ENCODE results near the gene CCDC149.

The CCDC149 gene

DNA sequence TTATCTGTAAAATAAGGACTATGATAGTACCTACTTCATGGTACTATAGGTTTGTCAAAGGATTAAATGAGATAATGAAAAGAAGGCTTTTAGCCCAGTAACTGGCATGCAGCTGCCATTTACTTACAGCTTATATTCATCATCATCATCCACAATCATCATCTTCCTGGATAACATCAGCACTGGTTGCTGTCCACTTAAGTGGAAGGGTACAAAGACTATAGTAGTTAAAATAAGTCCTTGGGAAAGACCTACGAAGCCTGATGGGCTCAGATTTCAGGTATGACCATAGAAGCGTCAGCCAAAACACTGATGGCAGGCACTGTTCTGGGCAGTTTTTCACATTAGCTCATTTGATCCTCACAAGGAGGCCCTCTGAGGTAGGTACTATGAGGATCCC is 20.6 kb downstream of the CCDC149 start:
- no peaks in the 10 kb centered on the region for H3K36me3 ChIP-seq (replicated peaks; ENCODE audit: insufficient read depth, low read length)
- no peak overlapping the region for H3K9ac ChIP-seq (ENCODE audit: low read length)
- H3K4me2 ChIP-seq (ENCODE audit: low read depth, low read length), result no peak overlapping the region
- H3K4me3 ChIP-seq (ENCODE audit: low read length), result no peak overlapping the region
- H3K27ac ChIP-seq (ENCODE audit: low read length), result no peak overlapping the region
- no peaks in the 10 kb centered on the region for H3K4me1 ChIP-seq (ENCODE audit: low read length)
- H3K27me3 ChIP-seq (replicated peaks; ENCODE audit: insufficient read depth, low read length), result no peaks in the 10 kb centered on the region
- no peaks in the 10 kb centered on the region for H3K9me2 ChIP-seq (replicated peaks; ENCODE audit: insufficient read depth, low read length)
- H3K9me3 ChIP-seq (replicated peaks; ENCODE audit: insufficient read depth, low read length), result no peaks in the 10 kb centered on the region
- H2AFZ ChIP-seq (ENCODE audit: low read length), result no peak overlapping the region
- TF ChIP-seq, protein P1, sequence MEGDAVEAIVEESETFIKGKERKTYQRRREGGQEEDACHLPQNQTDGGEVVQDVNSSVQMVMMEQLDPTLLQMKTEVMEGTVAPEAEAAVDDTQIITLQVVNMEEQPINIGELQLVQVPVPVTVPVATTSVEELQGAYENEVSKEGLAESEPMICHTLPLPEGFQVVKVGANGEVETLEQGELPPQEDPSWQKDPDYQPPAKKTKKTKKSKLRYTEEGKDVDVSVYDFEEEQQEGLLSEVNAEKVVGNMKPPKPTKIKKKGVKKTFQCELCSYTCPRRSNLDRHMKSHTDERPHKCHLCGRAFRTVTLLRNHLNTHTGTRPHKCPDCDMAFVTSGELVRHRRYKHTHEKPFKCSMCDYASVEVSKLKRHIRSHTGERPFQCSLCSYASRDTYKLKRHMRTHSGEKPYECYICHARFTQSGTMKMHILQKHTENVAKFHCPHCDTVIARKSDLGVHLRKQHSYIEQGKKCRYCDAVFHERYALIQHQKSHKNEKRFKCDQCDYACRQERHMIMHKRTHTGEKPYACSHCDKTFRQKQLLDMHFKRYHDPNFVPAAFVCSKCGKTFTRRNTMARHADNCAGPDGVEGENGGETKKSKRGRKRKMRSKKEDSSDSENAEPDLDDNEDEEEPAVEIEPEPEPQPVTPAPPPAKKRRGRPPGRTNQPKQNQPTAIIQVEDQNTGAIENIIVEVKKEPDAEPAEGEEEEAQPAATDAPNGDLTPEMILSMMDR (IDR thresholded peaks at IDR 0.05; ENCODE audit: low read length), result no peak
- TF ChIP-seq EZH2 (optimal IDR thresholded peaks at IDR 0.05; ENCODE audit: low read depth, low read length) (no peak), EZH2phosphoT487 (IDR thresholded peaks at IDR 0.05; ENCODE audit: low read length) (no peak)
- no peak for DNase-seq
- H3F3A ChIP-seq (ENCODE audit: insufficient read depth, low read length), result no peaks in the 10 kb centered on the region
- H3K79me2 ChIP-seq (ENCODE audit: low read length), result no peaks in the 10 kb centered on the region
- no peaks in the 10 kb centered on the region for H4K20me1 ChIP-seq (ENCODE audit: insufficient read depth, low read length)

DNA sequence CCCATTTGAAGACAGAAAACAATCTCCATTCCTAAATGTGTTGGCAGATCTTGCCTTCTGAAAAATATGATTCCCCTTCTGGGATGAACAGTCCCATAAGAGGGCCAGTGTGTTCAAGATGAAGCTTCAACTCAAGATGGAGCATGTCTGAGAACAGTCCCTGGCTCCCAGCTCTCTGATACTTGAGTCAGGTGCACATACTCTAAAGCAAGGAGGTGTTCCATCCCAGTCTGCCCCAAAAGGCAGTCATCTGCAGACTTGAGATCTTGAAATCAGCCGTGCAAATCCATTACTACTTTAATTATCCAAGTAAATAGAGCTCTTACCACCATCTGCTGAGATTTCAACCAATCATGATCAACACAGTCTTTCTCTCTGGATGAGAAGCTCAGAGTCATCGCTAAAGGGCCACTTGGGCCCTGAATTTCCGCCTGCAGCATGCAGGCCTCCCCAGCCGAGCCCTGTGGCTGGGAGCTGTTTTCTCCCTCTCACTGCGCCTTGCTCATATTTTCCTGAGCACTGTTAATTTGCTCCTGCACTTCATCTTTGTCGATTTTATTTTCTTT is 22.2 kb downstream of the CCDC149 start:
- H3F3A ChIP-seq (ENCODE audit: insufficient read depth, low read length), result no peaks in the 10 kb centered on the region

DNA sequence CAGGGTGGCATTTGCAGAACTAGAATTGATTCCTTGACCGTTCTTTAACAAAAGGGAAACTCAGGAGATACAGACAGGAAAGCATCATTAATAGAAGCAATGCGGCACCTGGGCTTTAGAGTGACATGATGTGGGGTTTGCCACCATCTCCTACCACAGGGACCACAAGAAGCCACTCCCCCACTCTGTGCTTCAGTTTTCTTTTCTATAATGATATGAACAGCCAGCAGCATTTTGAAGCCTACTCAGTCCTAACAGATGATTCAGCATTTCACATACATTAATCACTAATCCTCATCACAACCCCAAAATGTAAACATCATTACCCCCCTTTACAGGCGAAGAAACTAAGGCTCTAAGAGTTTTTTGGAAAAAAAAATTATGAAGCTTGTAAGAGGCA is 22.9 kb downstream of the CCDC149 start:
- Histone ChIP-seq H3K79me2 (ENCODE audit: low read length) (no peaks in the 10 kb centered on the region), H3K36me3 (replicated peaks; ENCODE audit: insufficient read depth, low read length) (no peaks in the 10 kb centered on the region), H3K27me3 (replicated peaks; ENCODE audit: insufficient read depth, low read length) (no peaks in the 10 kb centered on the region), H3K9me3 (replicated peaks; ENCODE audit: insufficient read depth, low read length) (no peaks in the 10 kb centered on the region), H3K9ac (ENCODE audit: low read length) (no peak overlapping the region), H3K27ac (ENCODE audit: low read length) (no peak overlapping the region), H3K4me2 (ENCODE audit: low read depth, low read length) (no peak overlapping the region), H3F3A (ENCODE audit: insufficient read depth, low read length) (no peaks in the 10 kb centered on the region), H4K20me1 (ENCODE audit: insufficient read depth, low read length) (no peaks in the 10 kb centered on the region), H2AFZ (ENCODE audit: low read length) (no peak overlapping the region), H3K4me1 (ENCODE audit: low read length) (no peaks in the 10 kb centered on the region), H3K4me3 (ENCODE audit: low read length) (no peak overlapping the region), H3K9me2 (replicated peaks; ENCODE audit: insufficient read depth, low read length) (no peaks in the 10 kb centered on the region)
- DNase-seq, result no peak
- TF ChIP-seq EZH2phosphoT487 (IDR thresholded peaks at IDR 0.05; ENCODE audit: low read length) (no peak), EZH2 (optimal IDR thresholded peaks at IDR 0.05; ENCODE audit: low read depth, low read length) (no peak)
- TF ChIP-seq, protein P1 (IDR thresholded peaks at IDR 0.05; ENCODE audit: low read length), result no peak

More for the DNA sequence above, 22.2 kb downstream of the CCDC149 start:
- Histone ChIP-seq H3K4me3 (ENCODE audit: low read length) (no peak overlapping the region), H3K9me2 (replicated peaks; ENCODE audit: insufficient read depth, low read length) (no peaks in the 10 kb centered on the region), H3K27me3 (replicated peaks; ENCODE audit: insufficient read depth, low read length) (no peaks in the 10 kb centered on the region), H2AFZ (ENCODE audit: low read length) (no peak overlapping the region), H3K9ac (ENCODE audit: low read length) (no peak overlapping the region), H3K79me2 (ENCODE audit: low read length) (no peaks in the 10 kb centered on the region), H3K36me3 (replicated peaks; ENCODE audit: insufficient read depth, low read length) (no peaks in the 10 kb centered on the region), H4K20me1 (ENCODE audit: insufficient read depth, low read length) (no peaks in the 10 kb centered on the region), H3K27ac (ENCODE audit: low read length) (no peak overlapping the region), H3K9me3 (replicated peaks; ENCODE audit: insufficient read depth, low read length) (no peaks in the 10 kb centered on the region), H3K4me2 (ENCODE audit: low read depth, low read length) (no peak overlapping the region), H3K4me1 (ENCODE audit: low read length) (no peaks in the 10 kb centered on the region)
- TF ChIP-seq EZH2phosphoT487 (IDR thresholded peaks at IDR 0.05; ENCODE audit: low read length) (no peak), EZH2 (optimal IDR thresholded peaks at IDR 0.05; ENCODE audit: low read depth, low read length) (no peak)
- TF ChIP-seq, protein P1 (IDR thresholded peaks at IDR 0.05; ENCODE audit: low read length), result no peak
- no peak for DNase-seq
